ENCODE data around the gene HNRNPH1. TPM values are rescaled to one million over a fixed set of nuclear protein-coding genes. Genes with fewer than 3 reads are reported as not detected.

The HNRNPH1 gene
- total RNA-seq, 4 donors from 2014 or later = 237 to 1,003 (median 495) TPM

DNA sequence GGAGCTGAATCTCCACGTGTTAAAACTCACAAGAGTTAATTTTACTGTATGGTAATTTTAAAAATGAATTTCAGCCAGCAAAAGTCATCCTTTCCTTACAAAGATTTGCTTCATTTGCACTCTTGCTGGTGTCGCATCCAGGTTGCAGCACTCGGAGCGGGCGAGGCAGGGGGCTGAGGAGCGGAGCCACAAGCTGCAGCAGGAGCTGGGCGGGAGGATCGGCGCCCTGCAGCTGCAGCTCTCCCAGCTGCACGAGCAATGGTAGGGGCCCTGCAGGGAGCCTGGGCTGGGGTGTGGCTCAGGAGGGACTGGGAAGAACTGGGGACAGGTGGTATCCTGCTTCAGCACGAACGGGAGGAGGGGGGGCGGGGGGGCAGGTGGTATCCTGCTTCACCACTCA, 27.1 kb downstream of the HNRNPH1 start:
- Histone ChIP-seq H3K4me1 (no peaks in the 10 kb centered on the region), H3K27me3 (no peaks in the 10 kb centered on the region), H3K27ac (no peak overlapping the region), H3K9me3 (no peaks in the 10 kb centered on the region), H3K4me3 (no peak overlapping the region), H3K36me3 (no peaks in the 10 kb centered on the region)
- intact Hi-C loops (cut with DNase I; ENCODE audit: low total_unique reads) = no loop called here
- no peak for DNase-seq
- TF ChIP-seq, protein P1, sequence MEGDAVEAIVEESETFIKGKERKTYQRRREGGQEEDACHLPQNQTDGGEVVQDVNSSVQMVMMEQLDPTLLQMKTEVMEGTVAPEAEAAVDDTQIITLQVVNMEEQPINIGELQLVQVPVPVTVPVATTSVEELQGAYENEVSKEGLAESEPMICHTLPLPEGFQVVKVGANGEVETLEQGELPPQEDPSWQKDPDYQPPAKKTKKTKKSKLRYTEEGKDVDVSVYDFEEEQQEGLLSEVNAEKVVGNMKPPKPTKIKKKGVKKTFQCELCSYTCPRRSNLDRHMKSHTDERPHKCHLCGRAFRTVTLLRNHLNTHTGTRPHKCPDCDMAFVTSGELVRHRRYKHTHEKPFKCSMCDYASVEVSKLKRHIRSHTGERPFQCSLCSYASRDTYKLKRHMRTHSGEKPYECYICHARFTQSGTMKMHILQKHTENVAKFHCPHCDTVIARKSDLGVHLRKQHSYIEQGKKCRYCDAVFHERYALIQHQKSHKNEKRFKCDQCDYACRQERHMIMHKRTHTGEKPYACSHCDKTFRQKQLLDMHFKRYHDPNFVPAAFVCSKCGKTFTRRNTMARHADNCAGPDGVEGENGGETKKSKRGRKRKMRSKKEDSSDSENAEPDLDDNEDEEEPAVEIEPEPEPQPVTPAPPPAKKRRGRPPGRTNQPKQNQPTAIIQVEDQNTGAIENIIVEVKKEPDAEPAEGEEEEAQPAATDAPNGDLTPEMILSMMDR (IDR thresholded peaks at IDR 0.05) = no peak
- no peak for TF ChIP-seq POLR2A (IDR thresholded peaks at IDR 0.05)

GRCh38 chr5:179595916-179596315, 27.6 kb downstream of the HNRNPH1 start:
- Histone ChIP-seq H3K27ac (no peak overlapping the region), H3K36me3 (no peaks in the 10 kb centered on the region), H3K4me1 (no peaks in the 10 kb centered on the region), H3K9me3 (no peaks in the 10 kb centered on the region), H3K4me3 (no peak overlapping the region), H3K27me3 (no peaks in the 10 kb centered on the region)
- intact Hi-C loops (cut with DNase I; ENCODE audit: low total_unique reads) = no loop called here
- DNase-seq = no peak
- no peak for TF ChIP-seq POLR2A (IDR thresholded peaks at IDR 0.05)
- TF ChIP-seq, protein P1 (IDR thresholded peaks at IDR 0.05) = no peak

- no peaks in the 10 kb centered on the region for H3K9me3 ChIP-seq
- H3K36me3 ChIP-seq = no peaks in the 10 kb centered on the region
- TF ChIP-seq, protein P1 (IDR thresholded peaks at IDR 0.05) = no peak
- TF ChIP-seq POLR2A (IDR thresholded peaks at IDR 0.05) = no peak
- DNase-seq = no peak
- H3K27ac ChIP-seq = no peak overlapping the region
- no peaks in the 10 kb centered on the region for H3K4me1 ChIP-seq
- intact Hi-C loops (cut with DNase I; ENCODE audit: low total_unique reads) = no loop called here
- no peaks in the 10 kb centered on the region for H3K27me3 ChIP-seq
- H3K4me3 ChIP-seq = no peak overlapping the region
Measured at GRCh38 chr5:179588166-179588565, 35.3 kb downstream of the HNRNPH1 start.

DNA sequence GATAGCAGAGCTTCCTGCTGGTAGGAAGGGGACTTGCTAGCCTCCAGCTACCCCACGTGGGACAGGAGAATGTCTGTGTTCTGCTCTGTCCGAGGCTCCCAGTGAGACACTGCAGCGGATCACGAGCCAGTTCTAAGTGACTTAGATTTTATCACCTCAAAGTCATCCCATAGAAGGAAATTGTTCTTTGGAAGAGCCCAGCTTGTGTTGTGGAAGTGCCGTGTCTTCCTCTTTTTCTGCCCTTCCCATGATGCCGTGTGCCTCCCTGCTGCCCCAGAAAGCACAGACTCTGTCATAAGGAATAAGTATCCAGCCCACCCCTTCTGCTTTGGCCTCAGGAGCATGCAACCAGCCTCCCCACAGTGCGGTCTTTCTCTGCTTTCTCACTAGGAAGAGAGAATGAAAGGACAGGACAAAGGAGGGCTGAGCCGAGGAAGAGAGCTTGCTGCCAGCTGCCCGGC, 37.5 kb downstream of the HNRNPH1 start:
- Histone ChIP-seq H3K9me3 (no peaks in the 10 kb centered on the region), H3K27ac (no peak overlapping the region), H3K4me3 (no peak overlapping the region), H3K27me3 (no peaks in the 10 kb centered on the region), H3K4me1 (no peaks in the 10 kb centered on the region), H3K36me3 (no peaks in the 10 kb centered on the region)
- intact Hi-C loops (cut with DNase I; ENCODE audit: low total_unique reads) = no loop called here
- no peak for DNase-seq
- TF ChIP-seq, protein P1 (IDR thresholded peaks at IDR 0.05) = no peak
- TF ChIP-seq POLR2A (IDR thresholded peaks at IDR 0.05) = no peak

DNA sequence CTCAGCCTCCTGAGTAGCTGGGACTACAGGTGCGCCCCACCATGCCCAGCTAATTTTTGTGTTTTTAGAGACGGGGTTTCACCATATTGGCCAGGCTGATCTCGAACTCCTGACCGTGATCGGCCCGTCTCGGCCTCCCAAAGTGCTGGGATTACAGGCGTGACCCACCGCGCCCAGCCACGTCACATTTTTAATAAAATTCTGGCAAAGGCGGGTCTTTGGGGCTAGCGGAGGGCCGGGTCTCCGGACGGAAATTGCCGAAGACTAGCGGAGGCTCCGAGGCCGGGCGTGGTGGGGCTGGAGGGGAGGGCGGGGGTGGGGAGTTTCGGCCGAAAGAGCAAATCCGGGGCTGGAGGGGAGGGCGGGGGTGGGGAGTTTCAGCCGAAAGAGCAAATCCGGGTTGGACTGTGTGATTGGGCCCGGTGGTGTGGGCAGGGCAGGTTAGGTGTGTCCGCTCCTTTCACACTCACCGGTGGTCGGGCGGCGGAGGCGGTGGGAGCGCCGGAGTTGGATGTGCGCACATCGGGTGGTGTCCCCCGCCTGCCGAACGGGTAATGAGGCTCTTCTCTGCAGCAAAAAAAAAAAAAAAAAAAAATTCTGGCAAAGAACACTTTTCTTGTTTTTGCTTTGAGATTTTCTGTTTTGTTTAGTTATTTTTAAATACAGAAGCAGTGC, 46.0 kb downstream of the HNRNPH1 start:
- intact Hi-C loops (cut with DNase I; ENCODE audit: low total_unique reads) = no loop called here
- H3K4me3 ChIP-seq = no peak overlapping the region
- no peaks in the 10 kb centered on the region for H3K4me1 ChIP-seq
- DNase-seq = no peak
- H3K36me3 ChIP-seq = peaks cover 0 to 3% of the 10 kb centered on the region in 2 donors
- no peaks in the 10 kb centered on the region for H3K27me3 ChIP-seq
- TF ChIP-seq, protein P1 (IDR thresholded peaks at IDR 0.05) = no peak
- no peak for TF ChIP-seq POLR2A (IDR thresholded peaks at IDR 0.05)
- no peak overlapping the region for H3K27ac ChIP-seq
- no peaks in the 10 kb centered on the region for H3K9me3 ChIP-seq
